HG03103 (cell line): ENCODE results near the gene INPP5A.

ENCODE experiments used
- ATAC-seq: cut with Tn5 transposase; IDR thresholded peaks from one replicate; pipeline ENCODE4 v1.9.1; 2021; ENCODE audit warnings: low read depth; ENCODE audit not compliant: unreplicated experiment

INPP5A gene

GRCh38 chr10:132684164-132684891 is 146.7 kb downstream of the INPP5A start:
- ATAC-seq: no peak

GRCh38 chr10:132685101-132685891 is 147.7 kb downstream of the INPP5A start:
- ATAC-seq: no peak

- ATAC-seq: no peak
Measured at GRCh38 chr10:132685921-132686680, 148.5 kb downstream of the INPP5A start.

DNA sequence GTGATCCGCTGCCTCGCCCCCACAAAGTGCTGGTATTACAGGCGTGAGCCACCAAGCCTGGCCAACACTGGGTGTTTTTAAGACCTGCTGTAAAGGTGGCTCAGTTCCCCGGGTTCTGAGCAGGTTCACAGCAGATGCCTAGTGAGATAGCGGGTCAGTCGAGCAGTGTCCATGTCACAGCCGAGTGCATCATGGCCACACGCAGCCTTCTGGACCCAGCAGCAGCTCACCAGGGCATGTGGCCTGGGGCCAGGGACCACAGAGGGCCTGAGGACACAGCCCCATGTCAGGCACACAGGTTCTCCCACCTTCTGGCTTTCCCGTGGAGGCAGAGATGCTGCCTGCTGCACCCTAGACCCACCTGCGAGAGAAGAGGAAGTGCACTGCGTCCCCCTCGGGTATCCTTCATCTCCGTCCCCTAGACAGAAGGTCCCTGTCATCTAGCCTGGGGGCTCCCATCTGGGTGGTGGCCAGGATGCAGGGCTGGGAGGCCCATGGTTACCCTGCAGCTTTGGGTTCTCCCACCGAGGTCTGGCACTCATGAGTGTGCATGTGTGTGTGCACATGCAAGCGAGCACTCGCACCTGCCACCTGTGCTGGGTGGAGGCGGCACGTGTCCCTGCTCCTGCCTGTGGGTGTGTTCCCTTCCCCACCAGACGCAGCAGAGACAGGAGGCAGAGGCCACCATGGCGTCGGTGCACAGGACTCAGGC is 149.8 kb downstream of the INPP5A start:
- ATAC-seq: no peak

- ATAC-seq: no peak
Measured at GRCh38 chr10:132687893-132688579, 150.4 kb downstream of the INPP5A start.

DNA sequence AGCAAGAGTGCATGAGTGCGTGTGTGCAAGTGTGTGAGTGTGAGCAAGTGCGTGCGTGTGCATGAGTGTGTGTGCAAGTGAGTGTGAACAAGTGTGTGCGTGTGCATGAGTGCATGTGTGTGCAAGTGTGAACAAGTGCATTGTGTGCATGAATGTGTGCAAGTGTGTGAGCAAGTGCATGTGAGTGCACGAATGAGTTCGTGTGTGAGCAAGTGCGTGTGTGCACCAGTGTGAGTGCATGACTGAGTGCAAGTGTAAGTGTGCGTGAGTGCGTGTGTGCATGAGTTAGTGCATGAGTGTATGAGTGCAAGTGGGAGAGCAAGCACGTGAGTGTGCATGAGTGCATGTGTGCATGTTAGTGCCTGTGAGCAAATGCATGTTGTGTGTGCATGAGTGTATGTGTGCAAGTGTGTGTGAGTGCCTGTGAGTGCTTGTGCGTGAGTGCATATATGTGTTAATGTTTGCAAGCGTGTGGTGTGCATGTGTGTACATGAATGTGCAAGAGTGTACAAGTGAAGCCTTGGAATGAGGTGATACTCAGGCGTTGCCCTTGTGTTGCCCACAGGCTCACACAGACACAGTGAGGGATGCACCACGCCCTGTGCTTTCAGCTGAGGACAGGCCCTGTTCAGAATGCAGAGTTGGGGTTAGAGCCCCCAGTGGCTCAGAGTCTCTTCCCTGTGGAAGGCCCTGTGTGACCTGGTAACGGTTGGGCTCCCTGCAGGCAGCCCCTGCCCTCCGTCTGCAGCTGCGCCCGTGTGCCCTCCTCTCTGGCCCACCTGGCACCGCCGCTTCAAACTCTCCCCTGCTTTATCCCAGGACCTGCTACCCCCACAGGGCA is 151.2 kb downstream of the INPP5A start:
- ATAC-seq: no peak

- no peak for ATAC-seq
Measured at GRCh38 chr10:132689721-132690360, 152.3 kb downstream of the INPP5A start.

GRCh38 chr10:132690401-132690800 is 152.8 kb downstream of the INPP5A start:
- ATAC-seq: no peak

- no peak for ATAC-seq
Measured at GRCh38 chr10:132690821-132691610, 153.4 kb downstream of the INPP5A start.

GRCh38 chr10:132691711-132692153 is 154.1 kb downstream of the INPP5A start:
- ATAC-seq: no peak

DNA sequence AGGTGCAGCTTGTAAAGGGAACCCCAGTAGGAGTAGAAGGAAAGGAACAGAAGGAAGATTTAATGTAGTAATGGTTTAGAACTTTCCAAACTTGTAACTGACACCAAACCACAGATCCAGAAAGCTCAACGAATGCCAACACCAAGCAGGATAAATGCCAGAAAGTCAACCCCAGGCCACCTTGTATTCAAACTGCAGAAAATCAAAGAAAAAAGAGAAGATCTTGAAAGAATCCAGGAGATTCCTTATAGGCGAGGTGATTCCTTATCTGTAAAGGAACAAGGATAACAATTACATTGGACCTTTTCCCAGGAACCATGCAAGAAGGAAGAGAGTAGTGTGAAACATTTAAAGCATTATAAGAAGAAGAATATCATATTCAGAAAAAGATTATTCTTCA is 154.7 kb downstream of the INPP5A start:
- no peak for ATAC-seq

DNA sequence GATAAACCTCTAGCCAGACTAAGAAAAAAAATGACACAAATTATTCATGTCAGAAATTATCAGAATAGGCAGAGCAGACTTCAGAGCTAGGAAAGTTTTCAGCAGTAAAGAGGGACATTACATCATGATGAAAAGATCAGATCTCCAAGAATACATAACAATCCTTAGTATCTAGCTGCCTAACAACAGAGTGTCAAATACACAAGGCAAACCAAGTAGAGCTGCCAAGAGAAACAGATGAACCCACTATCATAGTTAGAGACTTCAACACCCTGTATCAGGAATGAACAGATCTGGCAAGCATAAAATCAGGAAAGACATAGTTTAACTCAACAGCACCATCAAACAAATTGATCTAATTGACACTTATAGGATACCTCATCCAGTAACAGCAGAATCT is 156.1 kb downstream of the INPP5A start:
- ATAC-seq: no peak

DNA sequence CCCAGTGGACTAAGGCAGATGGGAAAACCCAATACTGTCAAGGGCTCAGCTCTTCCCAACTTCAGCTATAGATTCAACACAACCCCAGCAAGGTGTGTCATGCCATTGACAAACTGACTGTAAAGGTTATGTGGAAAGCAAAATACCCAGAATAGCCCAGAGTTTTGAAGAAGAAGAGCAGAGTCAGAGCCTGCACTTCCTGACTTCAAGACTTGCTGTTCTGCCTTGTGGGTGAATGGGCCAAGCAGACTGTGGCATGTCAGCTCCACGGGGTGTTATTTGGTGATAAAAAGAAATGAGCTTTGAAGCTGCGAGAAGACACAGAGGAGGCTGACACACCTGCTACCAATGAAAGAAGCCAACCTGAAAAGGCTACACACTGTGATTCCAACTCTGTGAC is 158.6 kb downstream of the INPP5A start:
- ATAC-seq: no peak

GRCh38 chr10:132696728-132697577 is 159.4 kb downstream of the INPP5A start:
- ATAC-seq: no peak

GRCh38 chr10:132697578-132698200 is 160.1 kb downstream of the INPP5A start:
- no peak for ATAC-seq

GRCh38 chr10:132698211-132698751 is 160.7 kb downstream of the INPP5A start:
- ATAC-seq: no peak
